WERI-Rb-1 (cell line): Measurements from ENCODE around the gene CELF2.

Experiments used
- DNase-seq: peaks from one replicate; pipeline ENCODE4 v3.0.0-alpha.2; 2020
- H3K27ac ChIP-seq: fragments of 250-450 bp; sonication (Bioruptor Pico); 2 replicates; pipeline ENCODE4 v1.5.1; 2020; ENCODE audit warnings: mild to moderate bottlenecking, moderate library complexity
- H3K27me3 ChIP-seq: fragments of 250-450 bp; sonication (Bioruptor Pico); 2 replicates; pipeline ENCODE4 v1.5.1; 2021; ENCODE audit warnings: mild to moderate bottlenecking, low read depth, moderate library complexity; ENCODE audit not compliant: insufficient read depth, severe bottlenecking
- H3K36me3 ChIP-seq: fragments of 250-450 bp; sonication (Bioruptor Pico); 2 replicates; pipeline ENCODE4 v1.5.1; 2020; ENCODE audit warnings: mild to moderate bottlenecking, moderate library complexity
- H3K4me3 ChIP-seq: 2 replicates; pipeline ENCODE4 v1.5.1; 2011; ENCODE audit warnings: low read depth, mild to moderate bottlenecking, control low read depth, low read length
- H3K9me3 ChIP-seq: fragments of 250-450 bp; sonication (Bioruptor Pico); 2 replicates; pipeline ENCODE4 v1.5.1; 2021; ENCODE audit warnings: mild to moderate bottlenecking, moderate library complexity; ENCODE audit not compliant: severe bottlenecking
- CTCF ChIP-seq: IDR thresholded peaks from 2 replicates; pipeline ENCODE4 v1.5.1; 2011; ENCODE audit warnings: low read depth, mild to moderate bottlenecking, control low read depth, inconsistent platforms, low read length

Gene CELF2

GRCh38 chr10:11334436-11334835, 316.8 kb downstream of the CELF2 start:
- Histone ChIP-seq H3K36me3 (no peaks in the 10 kb centered on the region), H3K27me3 (no peaks in the 10 kb centered on the region), H3K4me3 (no peak overlapping the region), H3K9me3 (no peaks in the 10 kb centered on the region), H3K27ac (no peak overlapping the region)
- DNase-seq, result no peak
- no peak for TF ChIP-seq CTCF

DNA sequence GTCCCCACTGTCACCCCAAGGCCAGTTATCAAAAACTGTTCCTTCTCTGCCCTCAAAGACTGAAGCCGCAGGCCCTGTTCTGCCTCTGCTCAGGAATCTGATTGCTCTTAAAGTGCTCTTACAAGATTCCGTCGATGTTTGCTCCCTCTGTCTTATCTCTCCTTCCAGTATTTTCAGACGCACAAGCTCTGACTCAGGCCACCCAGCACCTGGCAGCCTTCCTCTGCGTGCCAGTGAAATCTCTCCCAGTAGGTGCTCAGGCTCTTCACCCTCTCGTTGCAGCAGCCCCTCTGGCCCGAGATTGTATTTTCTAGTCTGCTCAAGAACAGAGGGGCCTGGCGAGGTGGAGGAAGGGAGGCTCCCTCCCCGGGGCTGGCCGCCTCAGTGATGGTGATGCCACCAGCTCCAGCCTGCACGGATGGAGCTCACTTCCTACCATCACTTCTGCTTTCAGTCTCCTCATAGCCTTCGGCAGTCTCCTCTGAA, 317.5 kb downstream of the CELF2 start:
- DNase-seq, result no peak
- Histone ChIP-seq H3K27me3 (no peaks in the 10 kb centered on the region), H3K4me3 (no peak overlapping the region), H3K36me3 (no peaks in the 10 kb centered on the region), H3K27ac (no peak overlapping the region), H3K9me3 (no peaks in the 10 kb centered on the region)
- TF ChIP-seq CTCF, result no peak

DNA sequence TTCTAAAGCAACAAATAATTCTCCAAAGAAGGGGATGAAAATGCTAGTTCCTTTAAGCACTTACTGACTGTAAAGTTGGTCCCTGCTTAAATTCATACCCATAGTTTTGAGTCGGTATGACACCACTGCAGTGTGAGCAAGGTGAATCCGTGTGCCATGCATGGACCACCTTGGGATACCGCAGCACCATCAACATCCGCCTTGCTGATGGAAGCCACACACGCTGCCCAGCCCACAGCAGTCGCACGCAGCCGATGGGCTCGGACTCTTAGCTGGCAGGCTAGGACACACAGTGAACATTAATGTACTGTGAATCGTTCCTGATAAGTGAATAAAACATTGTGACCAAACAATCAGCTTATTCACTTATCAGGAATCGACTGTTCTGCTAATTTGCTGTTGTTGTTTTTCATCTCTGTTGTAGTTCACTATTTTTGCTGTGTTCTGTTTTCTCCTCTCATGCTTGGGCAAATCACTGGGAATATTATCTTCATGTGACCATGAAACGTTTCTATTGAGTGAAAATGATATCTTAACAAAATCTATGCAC, 318.3 kb downstream of the CELF2 start:
- Histone ChIP-seq H3K27ac (no peak overlapping the region), H3K9me3 (no peaks in the 10 kb centered on the region), H3K4me3 (no peak overlapping the region), H3K36me3 (no peaks in the 10 kb centered on the region), H3K27me3 (no peaks in the 10 kb centered on the region)
- no peak for TF ChIP-seq CTCF
- no peak for DNase-seq

GRCh38 chr10:11336722-11337162, 319.1 kb downstream of the CELF2 start:
- Histone ChIP-seq H3K27me3 (no peaks in the 10 kb centered on the region), H3K27ac (no peak overlapping the region), H3K4me3 (no peak overlapping the region), H3K9me3 (no peaks in the 10 kb centered on the region), H3K36me3 (no peaks in the 10 kb centered on the region)
- no peak for TF ChIP-seq CTCF
- DNase-seq, result no peak

DNA sequence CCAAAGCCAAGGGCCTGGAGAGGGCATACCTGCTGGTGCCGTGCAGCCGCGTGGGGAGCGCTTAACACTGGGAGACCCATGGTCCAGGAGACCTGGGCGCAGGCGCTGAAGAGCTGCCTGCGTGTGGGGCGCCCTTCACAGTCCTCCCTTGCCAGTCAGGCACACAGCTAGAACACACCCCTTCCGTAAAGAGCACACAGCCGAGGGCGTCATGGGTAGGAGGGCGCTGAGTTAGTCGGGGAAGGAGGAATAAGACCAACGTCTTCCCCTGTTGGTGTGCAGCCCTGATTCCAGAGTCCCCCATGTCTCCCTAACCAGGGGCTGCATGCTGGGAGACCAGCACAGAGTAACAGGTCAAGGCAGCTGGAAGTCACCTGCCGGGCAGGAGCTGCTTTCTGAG, 319.8 kb downstream of the CELF2 start:
- TF ChIP-seq CTCF, result no peak
- Histone ChIP-seq H3K27me3 (no peaks in the 10 kb centered on the region), H3K36me3 (no peaks in the 10 kb centered on the region), H3K9me3 (no peaks in the 10 kb centered on the region), H3K27ac (no peak overlapping the region), H3K4me3 (no peak overlapping the region)
- DNase-seq, result no peak

DNA sequence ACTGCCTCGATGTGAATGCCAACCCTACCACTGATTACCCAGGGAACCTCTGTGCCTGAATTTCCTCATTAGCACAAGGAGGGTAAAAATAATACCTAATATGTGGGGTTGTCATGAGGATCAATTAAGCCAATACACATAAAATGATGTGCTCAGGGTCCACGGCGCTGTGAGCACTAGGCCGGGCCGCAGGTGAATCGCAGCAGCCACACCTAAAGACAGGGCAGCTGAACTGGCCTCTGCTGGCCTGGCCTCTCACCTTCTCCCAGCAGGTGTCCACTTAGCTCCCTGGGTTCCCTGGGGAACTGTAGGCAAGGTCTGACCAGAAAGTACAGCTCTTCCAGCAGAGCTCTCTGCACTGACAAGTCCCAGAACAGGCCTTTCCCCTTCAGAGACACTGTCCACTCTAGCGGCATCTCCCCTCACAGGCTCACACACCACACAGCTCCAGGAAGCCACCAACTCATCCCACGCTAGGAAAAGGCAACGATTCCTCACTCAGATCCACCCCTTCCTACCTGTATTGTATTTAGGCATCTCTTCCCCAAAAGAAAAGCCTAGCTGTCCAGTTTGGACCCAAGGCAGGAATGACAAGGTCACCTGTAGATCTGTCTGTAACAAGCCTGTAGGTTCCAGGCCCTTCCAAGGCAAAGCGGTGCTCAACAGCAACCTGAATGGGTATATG, 320.6 kb downstream of the CELF2 start:
- no peak for TF ChIP-seq CTCF

More for the DNA sequence above, 320.6 kb downstream of the CELF2 start:
- Histone ChIP-seq H3K27ac (no peak overlapping the region), H3K9me3 (no peaks in the 10 kb centered on the region), H3K27me3 (no peaks in the 10 kb centered on the region), H3K36me3 (no peaks in the 10 kb centered on the region), H3K4me3 (no peak overlapping the region)
- no peak for DNase-seq
